Measurements from ENCODE around the gene GLRA1.

GRCh38 chr5:151795426-151795825 lies 129.2 kb downstream of the GLRA1 start:
- TF ChIP-seq, protein P1, sequence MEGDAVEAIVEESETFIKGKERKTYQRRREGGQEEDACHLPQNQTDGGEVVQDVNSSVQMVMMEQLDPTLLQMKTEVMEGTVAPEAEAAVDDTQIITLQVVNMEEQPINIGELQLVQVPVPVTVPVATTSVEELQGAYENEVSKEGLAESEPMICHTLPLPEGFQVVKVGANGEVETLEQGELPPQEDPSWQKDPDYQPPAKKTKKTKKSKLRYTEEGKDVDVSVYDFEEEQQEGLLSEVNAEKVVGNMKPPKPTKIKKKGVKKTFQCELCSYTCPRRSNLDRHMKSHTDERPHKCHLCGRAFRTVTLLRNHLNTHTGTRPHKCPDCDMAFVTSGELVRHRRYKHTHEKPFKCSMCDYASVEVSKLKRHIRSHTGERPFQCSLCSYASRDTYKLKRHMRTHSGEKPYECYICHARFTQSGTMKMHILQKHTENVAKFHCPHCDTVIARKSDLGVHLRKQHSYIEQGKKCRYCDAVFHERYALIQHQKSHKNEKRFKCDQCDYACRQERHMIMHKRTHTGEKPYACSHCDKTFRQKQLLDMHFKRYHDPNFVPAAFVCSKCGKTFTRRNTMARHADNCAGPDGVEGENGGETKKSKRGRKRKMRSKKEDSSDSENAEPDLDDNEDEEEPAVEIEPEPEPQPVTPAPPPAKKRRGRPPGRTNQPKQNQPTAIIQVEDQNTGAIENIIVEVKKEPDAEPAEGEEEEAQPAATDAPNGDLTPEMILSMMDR (optimal IDR thresholded peaks at IDR 0.05 in 1 of 3, IDR thresholded peaks at IDR 0.05 in 1 of 3, conservative IDR thresholded peaks at IDR 0.05 in 1 of 3; ENCODE audit: extremely low read depth in 1 of 3, insufficient read depth in 2 of 3, low read length in 3 of 3), result no peak
- no peak for TF ChIP-seq EZH2 (IDR thresholded peaks at IDR 0.05; ENCODE audit: low read length)
